ENCODE data around the gene KDM4B. TPM values are rescaled to one million over a fixed set of nuclear protein-coding genes. Genes with fewer than 3 reads are reported as not detected.
A peak's percentile ranks its signal among the peaks of the same experiment; 100 is the strongest.

Gene KDM4B
- total and polyA plus RNA-seq, 2 of the 8 experiments (the other 6 are each of a cell fraction or from before 2014, with no cell fraction given), result 12.0 to 31.9 TPM

- H3K27me3 ChIP-seq (replicated peaks in 1 of 4; ENCODE audit: control insufficient read depth in 3 of 4, extremely low read depth in 1 of 4, insufficient read depth in 3 of 4, low read length in 3 of 4), result no peaks in the 10 kb centered on the region
- H3K4me2 ChIP-seq (ENCODE audit: insufficient read depth in 1 of 2, low read depth in 2 of 2, low read length in 2 of 2), result no peak overlapping the region
- H3K79me2 ChIP-seq (ENCODE audit: control insufficient read depth in 1 of 2, insufficient read depth in 2 of 2, low read length in 2 of 2), result no peaks in the 10 kb centered on the region
- no peaks in the 10 kb centered on the region for H3K9me3 ChIP-seq (ENCODE audit: insufficient read depth in 2 of 2, low read depth in 1 of 2, low read length in 1 of 2)
- H4K20me1 ChIP-seq (replicated peaks in 1 of 2; ENCODE audit: control insufficient read depth in 1 of 2, insufficient read depth in 2 of 2, low read length in 2 of 2), result peaks cover 0 to 11% of the 10 kb centered on the region in 2 experiments
- ChIA-PET POLR2A (ENCODE audit: partially characterized antibody) (interaction anchor here (0.7 to 0.8 kb wide), 2 partner anchors 79 to 198 kb away, joined by 3 read pairs; no protein-coding TSS in a partner anchor), CTCF (ENCODE audit: partially characterized antibody) (interaction anchor here (0.6 to 8.4 kb wide), 42 partner anchors 10 to 421 kb away, joined by 3 to 97 read pairs (median 5); no protein-coding TSS in a partner anchor)
- no peak overlapping the region for H2BK20ac ChIP-seq (ENCODE audit: low read length)
- peaks cover 0 to 8% (median 2%) of the 10 kb centered on the region in 4 experiments; a peak in 5 of 7 replicates for H3K4me1 ChIP-seq (replicated peaks in 1 of 4; ENCODE audit: control insufficient read depth in 3 of 4, insufficient read depth in 4 of 4, low read length in 3 of 4)
- TF ChIP-seq EGR1 (IDR thresholded peaks at IDR 0.05; ENCODE audit: borderline replicate concordance, low read depth, low read length) (no peak), YY1 (IDR thresholded peaks at IDR 0.05; ENCODE audit: low read depth, low read length) (0 out of 2 replicates have a peak, but pooled peaks have one; percentile 12), CTCF (IDR thresholded peaks at IDR 0.05; ENCODE audit: control extremely low read depth in 1 of 3, insufficient read depth in 1 of 3, low read depth in 1 of 3, low read length in 3 of 3) (peak; percentile 54 to 61 (median 56)), RAD21 (IDR thresholded peaks at IDR 0.05 in 1 of 2, conservative IDR thresholded peaks at IDR 0.05 in 1 of 2; ENCODE audit: low read depth in 2 of 2, low read length in 2 of 2) (peak; percentile 63 to 71), SIRT6 (IDR thresholded peaks at IDR 0.05; ENCODE audit: low read length) (no peak), GABPA (IDR thresholded peaks at IDR 0.05; ENCODE audit: borderline replicate concordance, insufficient read depth, low read length) (peak; percentile 59; the same call in 1 of the 2 replicates), CHD1 (IDR thresholded peaks at IDR 0.05; ENCODE audit: low read depth, low read length) (no peak)
- no peaks in the 10 kb centered on the region; a peak in 2 of 8 replicates for H3K36me3 ChIP-seq (ENCODE audit: control insufficient read depth in 2 of 4, insufficient read depth in 4 of 4, low read length in 3 of 4)
- FAIRE-seq, result no peak
- H4K8ac ChIP-seq (ENCODE audit: extremely low read depth, insufficient read depth, low read length), result 0 out of 2 replicates have a peak overlapping the region, but pooled peaks have one; percentile 71
- no peak overlapping the region for H3K9ac ChIP-seq (replicated peaks in 1 of 4; ENCODE audit: extremely low read depth in 1 of 4, low read depth in 3 of 4, low read length in 3 of 4)
- 83% methylated on average over 13 of the region's 13 CpGs; no CpG with 5 or more reads in 1 of the 2 experiments for WGBS, 2 experiments (ENCODE audit: extremely low coverage in 1 of 2, insufficient coverage in 1 of 2, insufficient read length in 1 of 2, insufficient replicate concordance in 2 of 2, low coverage in 1 of 2, low lambda C conversion rate in 2 of 2, missing lambda C conversion rate in 1 of 2)
- H3K79me1 ChIP-seq (ENCODE audit: low read depth, low read length), result 0 out of 2 replicates have a peak, but pooled peaks cover 2% of the 10 kb centered on the region
- H4K91ac ChIP-seq (replicated peaks; ENCODE audit: insufficient read length, low read length), result no peak overlapping the region
- H3K18ac ChIP-seq (ENCODE audit: extremely low read depth, low read length), result no peak overlapping the region
- H3K23me2 ChIP-seq (ENCODE audit: low read depth, low read length), result no peaks in the 10 kb centered on the region
- H3K23ac ChIP-seq (ENCODE audit: insufficient read length), result no peak overlapping the region
- H2BK5ac ChIP-seq (ENCODE audit: low read depth, low read length), result no peak overlapping the region
- H4K5ac ChIP-seq (ENCODE audit: insufficient read length, low read depth, low read length), result no peak overlapping the region
- no peak overlapping the region for H3K14ac ChIP-seq (ENCODE audit: insufficient read length)
- no peak for DNase-seq (ENCODE audit: low read depth in 1 of 2, low spot score in 2 of 2)
- no peak overlapping the region for H3K4me3 ChIP-seq (ENCODE audit: extremely low read depth in 1 of 4, insufficient read depth in 2 of 4, low read depth in 3 of 4, low read length in 4 of 4)
- no peak overlapping the region for H3K4ac ChIP-seq (replicated peaks; ENCODE audit: insufficient read length, low read depth, low read length)
- no peak overlapping the region for H2BK12ac ChIP-seq (ENCODE audit: low read depth, low read length)
- H3K27ac ChIP-seq (ENCODE audit: low read depth, low read length), result no peak overlapping the region; the same call in 1 of the 2 replicates
- H2AFZ ChIP-seq (ENCODE audit: low read length), result no peak overlapping the region
- H2AK5ac ChIP-seq (ENCODE audit: low read depth, low read length), result no peak overlapping the region
- no peak overlapping the region for H3K56ac ChIP-seq (replicated peaks; ENCODE audit: insufficient read length, low read depth, low read length)
- no peak overlapping the region for H2BK120ac ChIP-seq (replicated peaks; ENCODE audit: low read depth, low read length)
- no peak overlapping the region for H2BK15ac ChIP-seq (ENCODE audit: low read length)
Observed at GRCh38 chr19:5052515-5052914, 83.6 kb downstream of the KDM4B start.
